ENCODE measurements around the gene KIAA0930. TPM values are rescaled to one million over a fixed set of nuclear protein-coding genes. Genes with fewer than 3 reads are reported as not detected.
"Not testable (repeated sequence)": the region's sequence is repeated elsewhere in the genome, so short reads cannot be mapped to it uniquely, and the experiment has no call there.

KIAA0930 gene
- total and polyA plus RNA-seq, 2 experiments from 2014 or later = 15.0 to 78.6 TPM

DNA sequence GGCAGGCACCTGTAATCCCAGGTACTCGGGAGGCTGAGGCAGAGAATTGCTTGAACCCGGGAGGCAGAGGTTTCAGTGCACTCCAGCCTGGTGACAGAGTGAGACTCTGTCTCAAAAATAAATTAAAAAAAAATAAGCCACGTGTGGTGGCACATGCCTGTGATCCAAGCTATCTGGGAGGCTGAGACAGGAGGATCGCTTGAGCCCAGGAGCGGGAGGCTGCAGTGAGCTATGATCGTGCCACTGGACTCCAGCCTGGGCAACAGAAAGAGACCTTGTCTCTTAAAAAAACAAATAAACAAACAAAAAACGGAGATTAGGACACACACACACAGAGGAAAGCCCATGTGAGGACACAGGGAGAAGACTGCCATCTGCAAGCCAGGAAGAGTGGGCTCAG, 37.0 kb upstream of the KIAA0930 start:
- H3K4me1 ChIP-seq (ENCODE audit: insufficient read depth); H3K4me1 Mint-ChIP-seq; H3F3A ChIP-seq (replicated peaks; ENCODE audit: low read depth); H3K27me3 ChIP-seq (ENCODE audit: insufficient read depth); H3K4me2 ChIP-seq; H3K36me3 Mint-ChIP-seq (ENCODE audit: low read depth); H3K9me3 Mint-ChIP-seq; DNase-seq (ENCODE audit: low spot score); H3K27ac Mint-ChIP-seq; H3K4me3 ChIP-seq; H4K20me1 ChIP-seq (replicated peaks; ENCODE audit: insufficient read depth); H3K79me2 ChIP-seq (replicated peaks; ENCODE audit: insufficient read depth); H3K9me2 ChIP-seq (ENCODE audit: insufficient read depth); ATAC-seq; H3K4me3 Mint-ChIP-seq; H3K36me3 ChIP-seq (ENCODE audit: insufficient read depth); H3K27me3 Mint-ChIP-seq (ENCODE audit: insufficient read depth, low read depth, poor library complexity); H3K27ac ChIP-seq (ENCODE audit: low read depth); H2AFZ ChIP-seq: not testable (repeated sequence)

DNA sequence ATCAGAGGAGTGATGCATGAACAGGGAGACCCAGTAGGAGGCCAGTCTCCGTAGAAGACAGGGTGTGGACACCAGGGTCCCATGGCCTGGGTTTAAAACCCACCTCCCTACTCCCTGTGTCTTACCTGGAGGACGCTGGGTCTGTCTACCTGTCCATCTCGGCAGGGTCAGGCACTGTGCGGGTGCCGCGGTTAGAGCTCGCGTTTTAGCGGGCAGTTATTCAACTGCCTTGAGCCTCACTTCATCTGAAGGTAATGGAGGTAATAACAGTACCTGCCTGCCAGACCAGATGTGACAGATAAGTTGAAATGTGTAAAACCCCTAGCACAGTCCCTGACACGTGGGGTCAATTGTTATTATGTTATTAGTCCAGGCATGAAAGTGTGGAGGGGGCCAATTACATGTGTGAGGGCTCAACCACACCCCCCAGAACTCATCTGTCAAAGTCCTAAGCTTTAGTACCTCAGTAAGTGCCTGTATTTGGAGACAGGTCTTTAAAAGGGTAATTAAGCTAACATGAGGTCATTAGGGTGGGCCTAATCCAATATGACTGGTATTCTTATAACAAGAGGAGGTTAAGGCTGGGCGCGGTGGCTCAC, 35.9 kb upstream of the KIAA0930 start:
- Histone ChIP-seq H3K27me3 (ENCODE audit: insufficient read depth) (no peaks in the 10 kb centered on the region), H3K79me2 (replicated peaks; ENCODE audit: insufficient read depth) (no peaks in the 10 kb centered on the region), H3K9me2 (ENCODE audit: insufficient read depth) (no peaks in the 10 kb centered on the region), H4K20me1 (replicated peaks; ENCODE audit: insufficient read depth) (no peaks in the 10 kb centered on the region), H3K4me3 (no peak overlapping the region), H2AFZ (no peak overlapping the region), H3K36me3 (ENCODE audit: insufficient read depth) (no peaks in the 10 kb centered on the region), H3K4me2 (no peak overlapping the region), H3F3A (replicated peaks; ENCODE audit: low read depth) (no peaks in the 10 kb centered on the region), H3K27ac (ENCODE audit: low read depth) (no peak overlapping the region), H3K4me1 (ENCODE audit: insufficient read depth) (no peaks in the 10 kb centered on the region)
- H3K27me3 Mint-ChIP-seq (ENCODE audit: insufficient read depth, low read depth, poor library complexity) = peaks cover 8% of the 10 kb centered on the region
- no peak for ATAC-seq
- no peak overlapping the region for H3K4me3 Mint-ChIP-seq
- no peak for TF ChIP-seq CREB1 (CRISPR knock-in tag; IDR thresholded peaks at IDR 0.05; ENCODE audit: low read depth)
- no peak for DNase-seq (ENCODE audit: low spot score)
- no peaks in the 10 kb centered on the region for H3K9me3 Mint-ChIP-seq
- H3K27ac Mint-ChIP-seq = no peak overlapping the region
- no peaks in the 10 kb centered on the region for H3K36me3 Mint-ChIP-seq (ENCODE audit: low read depth)
- peaks cover 1% of the 10 kb centered on the region; the same call in 1 of the 3 replicates for H3K4me1 Mint-ChIP-seq

DNA sequence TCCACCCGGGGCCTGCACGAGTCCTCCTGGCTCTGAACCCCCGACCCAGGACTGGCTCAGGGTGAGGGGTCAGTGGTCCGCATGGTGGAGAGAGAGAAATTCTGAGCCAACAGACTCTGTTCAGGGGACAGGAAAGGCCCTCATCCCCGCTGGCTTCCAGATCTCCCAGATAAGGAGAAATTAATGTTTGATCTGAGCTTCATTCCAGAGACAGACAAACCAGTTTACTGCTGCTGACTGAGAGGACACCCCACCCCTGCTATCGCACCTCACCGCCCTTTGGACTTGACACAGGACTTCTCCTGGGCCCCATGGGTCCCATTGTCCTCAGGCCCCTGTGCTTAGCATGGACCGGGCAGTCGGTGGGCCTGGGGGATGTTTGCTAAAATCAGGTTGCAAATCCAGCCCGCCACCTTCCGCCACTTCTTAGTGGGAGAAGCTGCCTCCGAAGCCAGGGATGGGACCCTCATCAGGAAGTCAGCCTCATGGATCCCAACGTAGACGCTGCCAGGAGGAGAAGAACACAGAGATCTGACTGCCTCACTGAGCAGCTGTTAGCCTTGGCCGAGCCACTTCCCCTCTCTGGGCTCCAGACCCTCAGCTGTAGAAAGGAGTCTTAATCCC, 32.9 kb upstream of the KIAA0930 start:
- Histone ChIP-seq H4K20me1 (replicated peaks; ENCODE audit: insufficient read depth) (no peaks in the 10 kb centered on the region), H2AFZ (no peak overlapping the region), H3K4me1 (ENCODE audit: insufficient read depth) (peaks cover 8% of the 10 kb centered on the region; the same call in 1 of the 2 replicates), H3K36me3 (ENCODE audit: insufficient read depth) (no peaks in the 10 kb centered on the region), H3K27me3 (ENCODE audit: insufficient read depth) (peaks cover 13% of the 10 kb centered on the region), H3K4me2 (no peak overlapping the region), H3K4me3 (no peak overlapping the region), H3K9me2 (ENCODE audit: insufficient read depth) (no peaks in the 10 kb centered on the region), H3F3A (replicated peaks; ENCODE audit: low read depth) (0 out of 2 replicates have a peak, but pooled peaks cover 3% of the 10 kb centered on the region), H3K79me2 (replicated peaks; ENCODE audit: insufficient read depth) (no peaks in the 10 kb centered on the region), H3K27ac (ENCODE audit: low read depth) (no peak overlapping the region)
- ATAC-seq = no peak
- H3K36me3 Mint-ChIP-seq (ENCODE audit: low read depth) = no peaks in the 10 kb centered on the region; the same call in 2 of the 3 replicates
- no peaks in the 10 kb centered on the region for H3K9me3 Mint-ChIP-seq
- no peak for DNase-seq (ENCODE audit: low spot score)
- H3K27ac Mint-ChIP-seq = no peak overlapping the region
- peaks cover 17% of the 10 kb centered on the region for H3K4me1 Mint-ChIP-seq
- no peak overlapping the region for H3K4me3 Mint-ChIP-seq
- no peak for TF ChIP-seq NANOG (IDR thresholded peaks at IDR 0.05; ENCODE audit: borderline replicate concordance)
- H3K27me3 Mint-ChIP-seq (ENCODE audit: insufficient read depth, low read depth, poor library complexity) = peaks cover 14% of the 10 kb centered on the region

DNA sequence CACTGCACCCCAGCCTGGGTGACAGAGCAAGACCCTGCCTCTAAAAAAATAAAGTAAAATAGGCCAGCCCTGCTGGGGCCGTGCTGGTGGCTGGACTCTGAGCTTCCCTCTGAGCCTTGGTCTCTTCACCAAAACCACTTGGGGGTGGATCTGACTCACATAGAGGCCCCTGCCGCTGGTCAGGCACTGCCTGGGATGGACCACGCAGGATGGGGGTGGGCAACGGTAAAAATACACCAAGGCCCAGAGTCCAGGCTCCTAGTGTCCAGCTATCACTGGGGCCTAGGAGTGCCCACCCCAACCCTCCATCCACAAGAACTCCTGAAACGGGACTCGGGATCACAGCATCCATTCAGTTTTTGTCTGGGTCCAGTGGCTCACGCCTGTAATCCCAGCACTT, 31.8 kb upstream of the KIAA0930 start:
- no peak overlapping the region for H3K4me2 ChIP-seq
- H3K27ac ChIP-seq (ENCODE audit: low read depth) = no peak overlapping the region
- H3K9me2 ChIP-seq (ENCODE audit: insufficient read depth) = no peaks in the 10 kb centered on the region
- H3K36me3 ChIP-seq (ENCODE audit: insufficient read depth) = no peaks in the 10 kb centered on the region
- H3K4me3 ChIP-seq = no peak overlapping the region
- ATAC-seq = no peak
- Mint-ChIP-seq H3K9me3 (no peaks in the 10 kb centered on the region), H3K27me3 (ENCODE audit: insufficient read depth, low read depth, poor library complexity) (peaks cover 15% of the 10 kb centered on the region), H3K4me3 (no peak overlapping the region), H3K27ac (no peak overlapping the region), H3K36me3 (ENCODE audit: low read depth) (no peaks in the 10 kb centered on the region; the same call in 2 of the 3 replicates), H3K4me1 (peaks cover 17% of the 10 kb centered on the region)
- peaks cover 8% of the 10 kb centered on the region; the same call in 1 of the 2 replicates for H3K4me1 ChIP-seq (ENCODE audit: insufficient read depth)
- no peaks in the 10 kb centered on the region for H3K79me2 ChIP-seq (replicated peaks; ENCODE audit: insufficient read depth)
- no peak for DNase-seq (ENCODE audit: low spot score)
- no peaks in the 10 kb centered on the region for H4K20me1 ChIP-seq (replicated peaks; ENCODE audit: insufficient read depth)
- H3F3A ChIP-seq (replicated peaks; ENCODE audit: low read depth) = 0 out of 2 replicates have a peak, but pooled peaks cover 6% of the 10 kb centered on the region
- no peak overlapping the region for H2AFZ ChIP-seq
- H3K27me3 ChIP-seq (ENCODE audit: insufficient read depth) = peaks cover 13% of the 10 kb centered on the region
- TF ChIP-seq STAT1 (IDR thresholded peaks at IDR 0.05; ENCODE audit: unreplicated experiment) = no peak
- TF ChIP-seq, protein P1, sequence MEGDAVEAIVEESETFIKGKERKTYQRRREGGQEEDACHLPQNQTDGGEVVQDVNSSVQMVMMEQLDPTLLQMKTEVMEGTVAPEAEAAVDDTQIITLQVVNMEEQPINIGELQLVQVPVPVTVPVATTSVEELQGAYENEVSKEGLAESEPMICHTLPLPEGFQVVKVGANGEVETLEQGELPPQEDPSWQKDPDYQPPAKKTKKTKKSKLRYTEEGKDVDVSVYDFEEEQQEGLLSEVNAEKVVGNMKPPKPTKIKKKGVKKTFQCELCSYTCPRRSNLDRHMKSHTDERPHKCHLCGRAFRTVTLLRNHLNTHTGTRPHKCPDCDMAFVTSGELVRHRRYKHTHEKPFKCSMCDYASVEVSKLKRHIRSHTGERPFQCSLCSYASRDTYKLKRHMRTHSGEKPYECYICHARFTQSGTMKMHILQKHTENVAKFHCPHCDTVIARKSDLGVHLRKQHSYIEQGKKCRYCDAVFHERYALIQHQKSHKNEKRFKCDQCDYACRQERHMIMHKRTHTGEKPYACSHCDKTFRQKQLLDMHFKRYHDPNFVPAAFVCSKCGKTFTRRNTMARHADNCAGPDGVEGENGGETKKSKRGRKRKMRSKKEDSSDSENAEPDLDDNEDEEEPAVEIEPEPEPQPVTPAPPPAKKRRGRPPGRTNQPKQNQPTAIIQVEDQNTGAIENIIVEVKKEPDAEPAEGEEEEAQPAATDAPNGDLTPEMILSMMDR (conservative IDR thresholded peaks at IDR 0.05; ENCODE audit: low read depth in 2 of 2) = no peak
- TF ChIP-seq ZNF331 (CRISPR knock-in tag; IDR thresholded peaks at IDR 0.05; ENCODE audit: low read depth) = no peak
- TF ChIP-seq EZH2phosphoT487 (IDR thresholded peaks at IDR 0.05; ENCODE audit: unreplicated experiment) = no peak
- TF ChIP-seq, protein P2, sequence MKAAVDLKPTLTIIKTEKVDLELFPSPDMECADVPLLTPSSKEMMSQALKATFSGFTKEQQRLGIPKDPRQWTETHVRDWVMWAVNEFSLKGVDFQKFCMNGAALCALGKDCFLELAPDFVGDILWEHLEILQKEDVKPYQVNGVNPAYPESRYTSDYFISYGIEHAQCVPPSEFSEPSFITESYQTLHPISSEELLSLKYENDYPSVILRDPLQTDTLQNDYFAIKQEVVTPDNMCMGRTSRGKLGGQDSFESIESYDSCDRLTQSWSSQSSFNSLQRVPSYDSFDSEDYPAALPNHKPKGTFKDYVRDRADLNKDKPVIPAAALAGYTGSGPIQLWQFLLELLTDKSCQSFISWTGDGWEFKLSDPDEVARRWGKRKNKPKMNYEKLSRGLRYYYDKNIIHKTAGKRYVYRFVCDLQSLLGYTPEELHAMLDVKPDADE (IDR thresholded peaks at IDR 0.05) = no peak
- no peak for TF ChIP-seq JUNB (IDR thresholded peaks at IDR 0.05; ENCODE audit: unreplicated experiment)
- TF ChIP-seq NANOG (IDR thresholded peaks at IDR 0.05; ENCODE audit: borderline replicate concordance) = no peak

All from GM23338 (cell line).